Measurements from ENCODE around the gene EXD3. TPM values are rescaled to one million over a fixed set of nuclear protein-coding genes. Genes with fewer than 3 reads are reported as not detected.
"Not testable (repeated sequence)": the region's sequence is repeated elsewhere in the genome, so short reads cannot be mapped to it uniquely, and the experiment has no call there.

Gene EXD3
- 10 to 100 TPM; 17.9 to 18.1 TPM for total RNA-seq

GRCh38 chr9:137422604-137423513, at the start of gene EXD3, which contains the start of gene NOXA1:
TSS of gene EXD3 (minus strand) at chr9:137423162. CDS start at chr9:137395357, 27,805 bp downstream.
TSS of gene NOXA1 (plus strand) at chr9:137423393. CDS start at chr9:137423530, 137 bp downstream.
- H3K9me3 Mint-ChIP-seq = no peaks in the 10 kb centered on the region
- peaks cover 7% of the 10 kb centered on the region for H3K27me3 Mint-ChIP-seq
- H3K4me1 Mint-ChIP-seq = peaks cover 15% of the 10 kb centered on the region
- peak within 1 kb of the TSS; percentile 50 for H3K27ac Mint-ChIP-seq
- no peaks in the 10 kb centered on the region for H3K36me3 Mint-ChIP-seq (ENCODE audit: low read depth)
- CTCF ChIA-PET = interaction anchor here (0.6 to 2.0 kb wide), 19 partner anchors 12 to 148 kb away, joined by 3 to 19 read pairs (median 4); partner anchors contain the start of genes MRPL41, NRARP and NSMF
- POLR2A ChIA-PET = interaction anchor here (0.5 to 1.9 kb wide), 16 partner anchors 10 to 336 kb away, joined by 3 to 15 read pairs (median 4); partner anchors contain the start of genes DPP7, EHMT1, MAN1B1 and MRPL41
- DNase-seq = peak; percentile 96
- peak within 1 kb of the TSS; percentile 78 for H3K4me3 Mint-ChIP-seq

GRCh38 chr9:137470785-137471184, 47.8 kb upstream of the EXD3 start:
- no peak overlapping the region for H3K4me3 Mint-ChIP-seq
- H3K27ac Mint-ChIP-seq = no peak overlapping the region
- H3K27me3 Mint-ChIP-seq = peaks cover 15% of the 10 kb centered on the region
- H3K9me3 Mint-ChIP-seq = peaks cover 18% of the 10 kb centered on the region
- H3K36me3 Mint-ChIP-seq (ENCODE audit: low read depth) = peaks cover 16% of the 10 kb centered on the region
- no peak for DNase-seq
- ChIA-PET CTCF (interaction anchor here (0.7 to 0.9 kb wide), 2 partner anchors 48 to 155 kb away, joined by 3 to 10 read pairs; partner anchors contain the start of genes EXD3 and NOXA1), POLR2A (no interaction called here)
- H3K4me1 Mint-ChIP-seq = peaks cover 11% of the 10 kb centered on the region

GRCh38 chr9:137467896-137468295, 44.9 kb upstream of the EXD3 start:
- peaks cover 2% of the 10 kb centered on the region for H3K36me3 Mint-ChIP-seq (ENCODE audit: low read depth)
- ChIA-PET CTCF (no interaction called here), POLR2A (interaction anchor here (1.8 kb wide), 1 partner anchor 227 kb away, joined by 4 read pairs; the partner anchor contains the start of gene TUBB4B)
- no peak overlapping the region for H3K27ac Mint-ChIP-seq
- peaks cover 13% of the 10 kb centered on the region for H3K4me1 Mint-ChIP-seq
- no peak overlapping the region for H3K4me3 Mint-ChIP-seq
- peaks cover 2% of the 10 kb centered on the region for H3K9me3 Mint-ChIP-seq
- peaks cover 15% of the 10 kb centered on the region for H3K27me3 Mint-ChIP-seq
- DNase-seq = no peak

GRCh38 chr9:137467161-137467581, 44.2 kb upstream of the EXD3 start:
- ChIA-PET POLR2A (no interaction called here), CTCF (no interaction called here)
- peaks cover 14% of the 10 kb centered on the region for H3K4me1 Mint-ChIP-seq
- DNase-seq = no peak
- H3K4me3 Mint-ChIP-seq = no peak overlapping the region
- H3K27ac Mint-ChIP-seq = no peak overlapping the region
- no peaks in the 10 kb centered on the region for H3K9me3 Mint-ChIP-seq
- H3K27me3 Mint-ChIP-seq = peaks cover 15% of the 10 kb centered on the region
- no peaks in the 10 kb centered on the region for H3K36me3 Mint-ChIP-seq (ENCODE audit: low read depth)

- peaks cover 15% of the 10 kb centered on the region for H3K27me3 Mint-ChIP-seq
These were observed 43.6 kb upstream of the EXD3 start for GRCh38 chr9:137466389-137467085.

GRCh38 chr9:137465720-137466388, 42.9 kb upstream of the EXD3 start:
- H3K27ac Mint-ChIP-seq = no peak overlapping the region
- POLR2A ChIA-PET = no interaction called here

More at GRCh38 chr9:137466389-137467085, 43.6 kb upstream of the EXD3 start:
- H3K4me3 Mint-ChIP-seq; H3K36me3 Mint-ChIP-seq (ENCODE audit: low read depth); H3K9me3 Mint-ChIP-seq; H3K27ac Mint-ChIP-seq; POLR2A ChIA-PET; CTCF ChIA-PET; DNase-seq: not testable (repeated sequence)
- H3K4me1 Mint-ChIP-seq = peaks cover 19% of the 10 kb centered on the region

GRCh38 chr9:137465000-137465719, 42.2 kb upstream of the EXD3 start:
- CTCF ChIA-PET = no interaction called here
- DNase-seq = no peak
- H3K36me3 Mint-ChIP-seq (ENCODE audit: low read depth) = no peaks in the 10 kb centered on the region

More at GRCh38 chr9:137465720-137466388, 42.9 kb upstream of the EXD3 start:
- CTCF ChIA-PET = no interaction called here
- no peaks in the 10 kb centered on the region for H3K9me3 Mint-ChIP-seq
- peaks cover 14% of the 10 kb centered on the region for H3K27me3 Mint-ChIP-seq
- DNase-seq = no peak
- no peak overlapping the region for H3K4me3 Mint-ChIP-seq
- H3K4me1 Mint-ChIP-seq = peaks cover 26% of the 10 kb centered on the region
- H3K36me3 Mint-ChIP-seq (ENCODE audit: low read depth) = no peaks in the 10 kb centered on the region

GRCh38 chr9:137464291-137464999, 41.5 kb upstream of the EXD3 start:
- POLR2A ChIA-PET = no interaction called here
- Mint-ChIP-seq H3K27ac (no peak overlapping the region), H3K36me3 (ENCODE audit: low read depth) (no peaks in the 10 kb centered on the region), H3K27me3 (peaks cover 7% of the 10 kb centered on the region), H3K4me3 (no peak overlapping the region), H3K9me3 (no peaks in the 10 kb centered on the region), H3K4me1 (peaks cover 27% of the 10 kb centered on the region)
- no peak for DNase-seq
- CTCF ChIA-PET = no interaction called here

More at GRCh38 chr9:137465000-137465719, 42.2 kb upstream of the EXD3 start:
- H3K4me3 Mint-ChIP-seq = no peak overlapping the region
- peaks cover 25% of the 10 kb centered on the region for H3K4me1 Mint-ChIP-seq
- POLR2A ChIA-PET = no interaction called here
- no peaks in the 10 kb centered on the region for H3K9me3 Mint-ChIP-seq
- peaks cover 10% of the 10 kb centered on the region for H3K27me3 Mint-ChIP-seq
- H3K27ac Mint-ChIP-seq = no peak overlapping the region

GRCh38 chr9:137463931-137464290, 40.9 kb upstream of the EXD3 start:
- H3K9me3 Mint-ChIP-seq = no peaks in the 10 kb centered on the region
- no peak overlapping the region for H3K4me3 Mint-ChIP-seq
- CTCF ChIA-PET = no interaction called here
- POLR2A ChIA-PET = no interaction called here
- H3K27me3 Mint-ChIP-seq = peaks cover 2% of the 10 kb centered on the region
- no peaks in the 10 kb centered on the region for H3K36me3 Mint-ChIP-seq (ENCODE audit: low read depth)
- no peak overlapping the region for H3K27ac Mint-ChIP-seq
- H3K4me1 Mint-ChIP-seq = peaks cover 24% of the 10 kb centered on the region
- DNase-seq = no peak

GRCh38 chr9:137462986-137463930, 40.3 kb upstream of the EXD3 start:
- peaks cover under 1% of the 10 kb centered on the region for H3K27me3 Mint-ChIP-seq
- peaks cover 24% of the 10 kb centered on the region for H3K4me1 Mint-ChIP-seq

More at GRCh38 chr9:137462986-137463930, 40.3 kb upstream of the EXD3 start:
- no peak overlapping the region for H3K27ac Mint-ChIP-seq
- no peaks in the 10 kb centered on the region for H3K36me3 Mint-ChIP-seq (ENCODE audit: low read depth)
- ChIA-PET POLR2A (interaction anchor here (0.6 to 1.8 kb wide), 2 partner anchors 89 to 161 kb away, joined by 3 to 4 read pairs; partner anchors contain the start of genes MRPL41 and NRARP), CTCF (interaction anchor here (1.2 kb wide), 1 partner anchor 161 kb away, joined by 3 read pairs; the partner anchor contains the start of gene NRARP)
- no peak overlapping the region for H3K4me3 Mint-ChIP-seq
- H3K9me3 Mint-ChIP-seq = no peaks in the 10 kb centered on the region
- no peak for DNase-seq
